Loucy (cell line): ENCODE results near the gene NUB1.

Source experiments
- EZH2phosphoT487 ChIP-seq: fragments of 200-600 bp; IDR thresholded peaks from 2 replicates; pipeline ENCODE4 v1.6.1; 2018; ENCODE audit warnings: antibody characterized with exemption, mild to moderate bottlenecking, moderate library complexity, borderline replicate concordance
- TF ChIP-seq, protein P1 (sequence below): fragments of 200-600 bp; sonication (generic); conservative IDR thresholded peaks from 2 replicates; pipeline ENCODE4 v1.5.1; 2014; ENCODE audit warnings: mild to moderate bottlenecking, antibody characterized with exemption, low read length

GRCh38 chr7:151299940-151300645 is 41.5 kb upstream of the NUB1 start:
- TF ChIP-seq, protein P1, sequence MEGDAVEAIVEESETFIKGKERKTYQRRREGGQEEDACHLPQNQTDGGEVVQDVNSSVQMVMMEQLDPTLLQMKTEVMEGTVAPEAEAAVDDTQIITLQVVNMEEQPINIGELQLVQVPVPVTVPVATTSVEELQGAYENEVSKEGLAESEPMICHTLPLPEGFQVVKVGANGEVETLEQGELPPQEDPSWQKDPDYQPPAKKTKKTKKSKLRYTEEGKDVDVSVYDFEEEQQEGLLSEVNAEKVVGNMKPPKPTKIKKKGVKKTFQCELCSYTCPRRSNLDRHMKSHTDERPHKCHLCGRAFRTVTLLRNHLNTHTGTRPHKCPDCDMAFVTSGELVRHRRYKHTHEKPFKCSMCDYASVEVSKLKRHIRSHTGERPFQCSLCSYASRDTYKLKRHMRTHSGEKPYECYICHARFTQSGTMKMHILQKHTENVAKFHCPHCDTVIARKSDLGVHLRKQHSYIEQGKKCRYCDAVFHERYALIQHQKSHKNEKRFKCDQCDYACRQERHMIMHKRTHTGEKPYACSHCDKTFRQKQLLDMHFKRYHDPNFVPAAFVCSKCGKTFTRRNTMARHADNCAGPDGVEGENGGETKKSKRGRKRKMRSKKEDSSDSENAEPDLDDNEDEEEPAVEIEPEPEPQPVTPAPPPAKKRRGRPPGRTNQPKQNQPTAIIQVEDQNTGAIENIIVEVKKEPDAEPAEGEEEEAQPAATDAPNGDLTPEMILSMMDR = no peak
- TF ChIP-seq EZH2phosphoT487 = no peak
